ENCODE data around the gene MYH11. TPM values are rescaled to one million over a fixed set of nuclear protein-coding genes. Genes with fewer than 3 reads are reported as not detected.

Gene MYH11
- total RNA-seq, 1 experiment from 2014 or later: 0.05 TPM

DNA sequence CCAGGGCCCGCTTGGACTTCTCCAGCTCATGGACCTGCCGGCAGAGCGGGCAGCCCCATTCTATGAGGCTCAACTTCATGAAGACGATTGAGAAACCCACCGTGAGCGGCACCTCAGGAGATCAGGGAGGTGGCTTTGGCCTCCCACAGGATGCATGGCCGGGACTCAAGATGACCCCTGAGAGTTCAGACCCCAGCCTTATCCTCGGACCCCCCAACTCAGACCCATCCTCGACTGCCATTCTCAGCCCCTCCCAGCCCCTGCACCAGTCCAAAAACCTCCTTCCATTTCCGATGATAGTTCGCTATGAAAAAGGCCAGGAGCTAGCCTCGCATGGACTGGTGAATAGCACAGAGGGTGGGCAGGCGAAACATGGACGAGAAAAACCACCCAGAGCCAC is 135.8 kb downstream of the MYH11 start:
- TF ChIP-seq CTCF (IDR thresholded peaks at IDR 0.05; ENCODE audit: unreplicated experiment): no peak
- no peaks in the 10 kb centered on the region for H3K9me3 Mint-ChIP-seq (ENCODE audit: low read depth, unreplicated experiment)
- H3K4me3 Mint-ChIP-seq (ENCODE audit: low read depth, unreplicated experiment): no peak overlapping the region
- no peaks in the 10 kb centered on the region for H3K4me1 Mint-ChIP-seq (ENCODE audit: low read depth, unreplicated experiment)
- no peak overlapping the region for H3K27ac Mint-ChIP-seq (ENCODE audit: unreplicated experiment)
- no TSS peak for BruUV-seq (replicated peaks)
- intact Hi-C loops (cut with micrococcal nuclease; ENCODE audit: unreplicated experiment): no loop called here
- DNase-seq: no peak
- CTCF ChIA-PET: no interaction called here
- H3K27me3 Mint-ChIP-seq (ENCODE audit: unreplicated experiment): no peaks in the 10 kb centered on the region
- H3K36me3 Mint-ChIP-seq (ENCODE audit: insufficient read depth, unreplicated experiment): peaks cover 8% of the 10 kb centered on the region

- intact Hi-C loops (cut with micrococcal nuclease; ENCODE audit: unreplicated experiment): no loop called here
- no peak overlapping the region for H3K4me3 Mint-ChIP-seq (ENCODE audit: low read depth, unreplicated experiment)
- H3K27ac Mint-ChIP-seq (ENCODE audit: unreplicated experiment): no peak overlapping the region
- peaks cover 8% of the 10 kb centered on the region for H3K36me3 Mint-ChIP-seq (ENCODE audit: insufficient read depth, unreplicated experiment)
- no peak for TF ChIP-seq CTCF (IDR thresholded peaks at IDR 0.05; ENCODE audit: unreplicated experiment)
- no peaks in the 10 kb centered on the region for H3K9me3 Mint-ChIP-seq (ENCODE audit: low read depth, unreplicated experiment)
- no TSS peak for BruUV-seq (replicated peaks)
- CTCF ChIA-PET: no interaction called here
- DNase-seq: no peak
- H3K4me1 Mint-ChIP-seq (ENCODE audit: low read depth, unreplicated experiment): no peaks in the 10 kb centered on the region
- no peaks in the 10 kb centered on the region for H3K27me3 Mint-ChIP-seq (ENCODE audit: unreplicated experiment)
Measured at GRCh38 chr16:15716694-15717447, 140.0 kb downstream of the MYH11 start.

- BruUV-seq (replicated peaks): no TSS peak
- CTCF ChIA-PET: no interaction called here
- Mint-ChIP-seq H3K27ac (ENCODE audit: unreplicated experiment) (no peak overlapping the region), H3K36me3 (ENCODE audit: insufficient read depth, unreplicated experiment) (peaks cover 8% of the 10 kb centered on the region), H3K4me1 (ENCODE audit: low read depth, unreplicated experiment) (no peaks in the 10 kb centered on the region), H3K4me3 (ENCODE audit: low read depth, unreplicated experiment) (no peak overlapping the region), H3K27me3 (ENCODE audit: unreplicated experiment) (no peaks in the 10 kb centered on the region), H3K9me3 (ENCODE audit: low read depth, unreplicated experiment) (no peaks in the 10 kb centered on the region)
- intact Hi-C loops (cut with micrococcal nuclease; ENCODE audit: unreplicated experiment): no loop called here
- no peak for DNase-seq
- TF ChIP-seq CTCF (IDR thresholded peaks at IDR 0.05; ENCODE audit: unreplicated experiment): no peak
Measured at GRCh38 chr16:15715221-15715620, 141.6 kb downstream of the MYH11 start.

- Mint-ChIP-seq H3K9me3 (ENCODE audit: low read depth, unreplicated experiment) (no peaks in the 10 kb centered on the region), H3K27me3 (ENCODE audit: unreplicated experiment) (no peaks in the 10 kb centered on the region), H3K36me3 (ENCODE audit: insufficient read depth, unreplicated experiment) (peaks cover 8% of the 10 kb centered on the region), H3K27ac (ENCODE audit: unreplicated experiment) (no peak overlapping the region), H3K4me1 (ENCODE audit: low read depth, unreplicated experiment) (no peaks in the 10 kb centered on the region), H3K4me3 (ENCODE audit: low read depth, unreplicated experiment) (no peak overlapping the region)
- CTCF ChIA-PET: interaction anchor here (0.5 kb wide), 1 partner anchor 16 kb away, joined by 4 read pairs; no protein-coding TSS in a partner anchor
- BruUV-seq (replicated peaks): no TSS peak
- no peak for DNase-seq
- no peak for TF ChIP-seq CTCF (IDR thresholded peaks at IDR 0.05; ENCODE audit: unreplicated experiment)
- intact Hi-C loops (cut with micrococcal nuclease; ENCODE audit: unreplicated experiment): no loop called here
Measured at GRCh38 chr16:15714393-15715172, 142.2 kb downstream of the MYH11 start.

Data from Calu3 (cell line).